ENCODE data around the gene RIMBP2. TPM values are rescaled to one million over a fixed set of nuclear protein-coding genes. Genes with fewer than 3 reads are reported as not detected.

The RIMBP2 gene
- total and polyA plus RNA-seq, 2 experiments from 2014 or later, result not detected

DNA sequence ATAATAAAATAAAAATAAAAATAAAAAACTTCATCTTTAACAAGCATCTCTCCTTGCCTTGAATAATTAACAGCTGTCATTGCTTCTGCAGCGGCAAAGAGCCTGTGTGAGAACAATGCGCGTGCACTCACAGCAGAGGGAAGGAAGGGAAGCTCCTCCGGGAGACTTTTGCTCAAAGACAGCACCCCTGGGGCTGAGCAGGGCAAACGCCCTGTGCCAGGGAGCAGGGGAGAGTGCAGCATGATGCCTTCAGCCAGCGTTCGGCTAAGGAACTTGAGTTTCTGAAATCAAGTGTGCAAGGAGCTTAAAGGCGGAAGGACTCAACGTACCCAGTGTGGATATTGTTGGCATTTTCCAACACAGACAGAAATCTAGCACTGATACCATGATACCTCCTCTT is 120.5 kb downstream of the RIMBP2 start:
- Histone ChIP-seq H3K79me2 (ENCODE audit: insufficient read depth) (no peaks in the 10 kb centered on the region), H2AFZ (no peak overlapping the region), H3K9me2 (ENCODE audit: insufficient read depth) (no peaks in the 10 kb centered on the region), H3K4me3 (no peak overlapping the region), H3K4me2 (ENCODE audit: unreplicated experiment) (no peak overlapping the region), H3K9me3 (ENCODE audit: low read depth) (no peaks in the 10 kb centered on the region), H3K36me3 (ENCODE audit: low read depth) (no peaks in the 10 kb centered on the region), H4K20me1 (ENCODE audit: insufficient read depth) (no peaks in the 10 kb centered on the region), H3K27me3 (replicated peaks; ENCODE audit: insufficient read depth) (no peaks in the 10 kb centered on the region), H3K9ac (no peak overlapping the region), H3K27ac (no peak overlapping the region), H3F3A (ENCODE audit: insufficient read depth) (no peaks in the 10 kb centered on the region), H3K4me1 (ENCODE audit: insufficient read depth) (no peaks in the 10 kb centered on the region)
- in situ Hi-C loops (cut with MboI), result no loop called here
- TF ChIP-seq EZH2 (IDR thresholded peaks at IDR 0.05; ENCODE audit: insufficient read depth, poor library complexity, severe bottlenecking), result no peak
- 61 to 62% methylated on average over 9 of the region's 9 CpGs for WGBS, 2 experiments (ENCODE audit: low coverage in 1 of 2, low lambda C conversion rate in 2 of 2, missing lambda C conversion rate in 2 of 2)
- no peak for DNase-seq

DNA sequence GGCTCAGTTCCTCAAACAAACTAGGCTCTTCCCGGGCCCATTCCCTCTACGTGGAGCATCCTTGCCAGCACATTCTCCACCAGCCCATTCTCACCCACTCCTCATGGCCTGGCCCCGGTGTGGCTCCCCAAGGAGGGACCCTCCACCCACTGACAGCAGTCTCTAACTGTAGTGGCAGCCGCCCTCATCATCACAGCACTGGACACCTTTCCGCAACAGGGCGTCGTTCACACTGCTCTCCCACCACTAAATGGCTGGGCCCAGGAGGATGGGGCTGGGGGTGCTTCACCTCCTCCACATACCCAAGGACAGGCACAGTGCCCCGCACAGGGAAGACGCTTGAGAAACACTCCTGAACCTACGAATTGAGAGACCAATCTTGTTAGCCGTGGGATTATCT is 123.0 kb downstream of the RIMBP2 start:
- no peak overlapping the region for H3K9ac ChIP-seq
- no peak overlapping the region for H3K4me2 ChIP-seq (ENCODE audit: unreplicated experiment)
- no peaks in the 10 kb centered on the region for H3K27me3 ChIP-seq (replicated peaks; ENCODE audit: insufficient read depth)
- H3K4me1 ChIP-seq (ENCODE audit: insufficient read depth), result no peaks in the 10 kb centered on the region
- no peaks in the 10 kb centered on the region for H3K36me3 ChIP-seq (ENCODE audit: low read depth)
- no peak overlapping the region for H2AFZ ChIP-seq
- no peaks in the 10 kb centered on the region for H3K9me2 ChIP-seq (ENCODE audit: insufficient read depth)
- in situ Hi-C loops (cut with MboI), result no loop called here
- no peaks in the 10 kb centered on the region for H4K20me1 ChIP-seq (ENCODE audit: insufficient read depth)
- TF ChIP-seq EZH2 (IDR thresholded peaks at IDR 0.05; ENCODE audit: insufficient read depth, poor library complexity, severe bottlenecking) (no peak), EZH2phosphoT487 (IDR thresholded peaks at IDR 0.05; ENCODE audit: insufficient read depth, low read depth) (no peak)
- H3K4me3 ChIP-seq, result no peak overlapping the region
- no peak for DNase-seq
- no peaks in the 10 kb centered on the region for H3K9me3 ChIP-seq (ENCODE audit: low read depth)
- no peaks in the 10 kb centered on the region for H3F3A ChIP-seq (ENCODE audit: insufficient read depth)
- 45 to 56% methylated on average over 11 of the region's 11 CpGs for WGBS, 2 experiments (ENCODE audit: low coverage in 1 of 2, low lambda C conversion rate in 2 of 2, missing lambda C conversion rate in 2 of 2)
- H3K79me2 ChIP-seq (ENCODE audit: insufficient read depth), result no peaks in the 10 kb centered on the region
- H3K27ac ChIP-seq, result no peak overlapping the region

DNA sequence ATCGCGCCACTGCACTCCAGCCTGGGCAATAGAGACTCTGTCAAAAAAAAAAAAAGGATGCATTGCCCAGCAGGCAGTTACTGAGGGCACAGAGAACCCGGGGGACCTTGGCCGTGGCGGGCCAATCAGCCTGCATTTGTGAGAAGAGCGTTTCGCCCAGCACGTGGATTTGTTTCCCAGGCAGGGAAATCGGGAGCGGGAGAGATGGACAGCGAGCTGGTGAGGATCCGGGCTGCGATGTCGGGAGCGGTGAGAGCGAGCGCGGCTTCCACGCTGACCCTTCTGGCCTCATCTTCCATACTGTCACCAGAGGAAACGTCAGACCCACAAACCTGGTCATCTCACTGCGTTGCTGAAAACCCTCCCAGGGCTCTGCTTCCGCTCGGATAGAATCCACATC is 123.5 kb downstream of the RIMBP2 start:
- no peak overlapping the region for H2AFZ ChIP-seq
- H3K9ac ChIP-seq, result no peak overlapping the region
- no peak overlapping the region for H3K4me2 ChIP-seq (ENCODE audit: unreplicated experiment)
- no peaks in the 10 kb centered on the region for H3K9me2 ChIP-seq (ENCODE audit: insufficient read depth)
- no peak overlapping the region for H3K27ac ChIP-seq
- H3K36me3 ChIP-seq (ENCODE audit: low read depth), result no peaks in the 10 kb centered on the region
- TF ChIP-seq EZH2phosphoT487 (IDR thresholded peaks at IDR 0.05; ENCODE audit: insufficient read depth, low read depth) (no peak), EZH2 (IDR thresholded peaks at IDR 0.05; ENCODE audit: insufficient read depth, poor library complexity, severe bottlenecking) (no peak)
- in situ Hi-C loops (cut with MboI), result no loop called here
- H4K20me1 ChIP-seq (ENCODE audit: insufficient read depth), result no peaks in the 10 kb centered on the region
- H3K4me1 ChIP-seq (ENCODE audit: insufficient read depth), result no peaks in the 10 kb centered on the region
- no peak for DNase-seq
- H3K27me3 ChIP-seq (replicated peaks; ENCODE audit: insufficient read depth), result no peaks in the 10 kb centered on the region
- no peaks in the 10 kb centered on the region for H3K9me3 ChIP-seq (ENCODE audit: low read depth)
- no peaks in the 10 kb centered on the region for H3F3A ChIP-seq (ENCODE audit: insufficient read depth)
- WGBS, 2 experiments (ENCODE audit: low coverage in 1 of 2, low lambda C conversion rate in 2 of 2, missing lambda C conversion rate in 2 of 2), result 64 to 68% methylated on average over 23 of the region's 23 CpGs
- H3K4me3 ChIP-seq, result no peak overlapping the region
- no peaks in the 10 kb centered on the region for H3K79me2 ChIP-seq (ENCODE audit: insufficient read depth)

DNA sequence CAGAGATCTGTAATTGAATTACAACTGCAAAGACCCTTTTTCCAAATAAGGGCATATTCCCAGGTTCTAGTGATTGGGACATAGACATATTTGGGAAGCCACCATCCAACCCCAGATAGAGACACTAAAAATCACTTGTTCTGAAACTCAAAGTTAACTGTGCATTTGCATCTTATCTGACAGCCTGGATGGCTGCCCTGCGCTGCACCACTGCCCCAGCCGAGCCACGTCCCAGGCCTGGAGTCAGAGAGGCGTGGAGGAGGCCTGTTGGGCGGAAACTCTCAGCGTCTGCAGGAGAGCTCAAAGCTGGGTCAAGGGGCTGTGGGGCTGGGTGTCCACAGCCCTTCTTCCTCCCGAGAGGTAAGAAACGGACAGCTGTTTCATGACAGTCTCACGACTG is 124.4 kb downstream of the RIMBP2 start:
- Histone ChIP-seq H3K9ac (no peak overlapping the region), H3K4me2 (ENCODE audit: unreplicated experiment) (no peak overlapping the region), H2AFZ (no peak overlapping the region), H3K27me3 (replicated peaks; ENCODE audit: insufficient read depth) (no peaks in the 10 kb centered on the region), H3K27ac (no peak overlapping the region), H3K4me3 (no peak overlapping the region), H3K36me3 (ENCODE audit: low read depth) (no peaks in the 10 kb centered on the region), H3F3A (ENCODE audit: insufficient read depth) (no peaks in the 10 kb centered on the region), H3K9me3 (ENCODE audit: low read depth) (no peaks in the 10 kb centered on the region), H4K20me1 (ENCODE audit: insufficient read depth) (no peaks in the 10 kb centered on the region), H3K79me2 (ENCODE audit: insufficient read depth) (no peaks in the 10 kb centered on the region), H3K9me2 (ENCODE audit: insufficient read depth) (no peaks in the 10 kb centered on the region), H3K4me1 (ENCODE audit: insufficient read depth) (no peaks in the 10 kb centered on the region)
- in situ Hi-C loops (cut with MboI), result no loop called here
- 43 to 45% methylated on average over 9 of the region's 9 CpGs for WGBS, 2 experiments (ENCODE audit: low coverage in 1 of 2, low lambda C conversion rate in 2 of 2, missing lambda C conversion rate in 2 of 2)
- DNase-seq, result no peak
- TF ChIP-seq EZH2 (IDR thresholded peaks at IDR 0.05; ENCODE audit: insufficient read depth, poor library complexity, severe bottlenecking) (no peak), EZH2phosphoT487 (IDR thresholded peaks at IDR 0.05; ENCODE audit: insufficient read depth, low read depth) (no peak)

DNA sequence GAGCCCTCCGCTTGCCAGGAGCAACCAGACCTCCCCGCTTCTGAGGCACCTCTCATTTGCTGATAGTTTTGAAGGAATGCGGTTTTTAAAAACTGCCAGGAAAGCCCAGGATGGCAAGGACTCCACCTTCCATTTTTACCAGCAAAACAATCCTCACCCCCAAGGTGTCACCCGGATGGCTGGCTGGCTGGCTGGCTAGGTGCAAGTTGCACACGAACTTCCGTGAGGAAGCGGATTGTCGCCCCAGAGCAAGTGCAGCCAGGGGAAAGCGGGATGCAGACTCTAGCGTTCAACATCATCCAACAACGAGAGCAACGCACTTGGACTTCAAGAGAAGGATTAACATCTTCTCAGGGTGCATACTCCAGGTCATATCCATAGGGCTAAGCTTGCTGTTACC is 125.4 kb downstream of the RIMBP2 start:
- Histone ChIP-seq H3K4me3 (no peak overlapping the region), H3K4me1 (ENCODE audit: insufficient read depth) (no peaks in the 10 kb centered on the region), H3K4me2 (ENCODE audit: unreplicated experiment) (no peak overlapping the region), H3F3A (ENCODE audit: insufficient read depth) (no peaks in the 10 kb centered on the region), H3K27me3 (replicated peaks; ENCODE audit: insufficient read depth) (no peaks in the 10 kb centered on the region), H3K9me3 (ENCODE audit: low read depth) (no peaks in the 10 kb centered on the region), H3K9ac (no peak overlapping the region), H3K9me2 (ENCODE audit: insufficient read depth) (no peaks in the 10 kb centered on the region), H2AFZ (no peak overlapping the region), H3K79me2 (ENCODE audit: insufficient read depth) (no peaks in the 10 kb centered on the region), H3K27ac (no peak overlapping the region), H4K20me1 (ENCODE audit: insufficient read depth) (no peaks in the 10 kb centered on the region), H3K36me3 (ENCODE audit: low read depth) (no peaks in the 10 kb centered on the region)
- WGBS, 2 experiments (ENCODE audit: low coverage in 1 of 2, low lambda C conversion rate in 2 of 2, missing lambda C conversion rate in 2 of 2), result 47 to 53% methylated on average over 12 of the region's 12 CpGs
- in situ Hi-C loops (cut with MboI), result no loop called here
- no peak for DNase-seq
- TF ChIP-seq EZH2phosphoT487 (IDR thresholded peaks at IDR 0.05; ENCODE audit: insufficient read depth, low read depth), result no peak
- no peak for TF ChIP-seq EZH2 (IDR thresholded peaks at IDR 0.05; ENCODE audit: insufficient read depth, poor library complexity, severe bottlenecking)
